Measurements from ENCODE around the gene SUPT4H1. TPM values are rescaled to one million over a fixed set of nuclear protein-coding genes. Genes with fewer than 3 reads are reported as not detected.

Gene SUPT4H1
- total RNA-seq, 1 donor from 2014 or later, result 150 TPM

DNA sequence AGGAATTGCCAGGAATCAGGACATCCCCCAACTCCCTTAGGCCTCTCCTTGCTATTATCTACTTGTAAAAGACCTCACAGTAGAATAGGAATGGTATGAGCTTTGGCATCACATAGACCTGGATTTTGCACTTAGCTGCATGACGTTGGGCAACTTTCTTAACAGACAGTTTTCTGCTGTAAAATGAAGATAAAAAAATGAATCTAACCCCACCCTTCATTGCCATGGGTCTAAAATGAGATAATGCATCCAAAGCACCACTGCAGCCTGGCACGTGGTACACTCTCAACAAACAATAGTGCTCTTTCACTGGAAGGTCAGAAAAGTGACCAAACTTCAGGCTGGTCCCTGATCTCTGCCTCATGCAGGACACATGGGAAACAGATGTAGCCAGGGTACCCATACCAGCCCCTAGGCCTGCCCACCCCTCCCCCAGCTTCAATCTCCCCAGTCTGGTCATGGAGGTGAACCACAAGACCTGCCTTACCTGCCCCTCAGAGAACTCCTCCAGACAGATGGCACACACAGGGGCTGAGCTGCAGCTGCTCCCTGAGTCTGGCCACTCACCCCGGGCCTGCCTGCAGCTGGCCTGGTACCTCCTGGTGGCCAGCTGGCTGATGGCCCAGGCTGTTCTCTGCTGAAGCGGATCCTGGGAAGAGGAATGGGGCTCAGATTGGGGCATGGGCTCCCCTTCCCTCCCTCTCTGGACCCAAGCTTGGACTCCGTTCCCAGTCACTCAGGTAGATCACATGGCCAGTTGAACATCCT lies 8.5 kb upstream of the SUPT4H1 start:
- H3K9me3 Mint-ChIP-seq (ENCODE audit: unreplicated experiment), result no peaks in the 10 kb centered on the region
- peaks cover 5% of the 10 kb centered on the region for H3K4me1 Mint-ChIP-seq (ENCODE audit: unreplicated experiment)
- no peak overlapping the region for H3K27ac Mint-ChIP-seq (ENCODE audit: unreplicated experiment)
- no peaks in the 10 kb centered on the region for H3K27me3 Mint-ChIP-seq (ENCODE audit: unreplicated experiment)
- TF ChIP-seq, protein P1, sequence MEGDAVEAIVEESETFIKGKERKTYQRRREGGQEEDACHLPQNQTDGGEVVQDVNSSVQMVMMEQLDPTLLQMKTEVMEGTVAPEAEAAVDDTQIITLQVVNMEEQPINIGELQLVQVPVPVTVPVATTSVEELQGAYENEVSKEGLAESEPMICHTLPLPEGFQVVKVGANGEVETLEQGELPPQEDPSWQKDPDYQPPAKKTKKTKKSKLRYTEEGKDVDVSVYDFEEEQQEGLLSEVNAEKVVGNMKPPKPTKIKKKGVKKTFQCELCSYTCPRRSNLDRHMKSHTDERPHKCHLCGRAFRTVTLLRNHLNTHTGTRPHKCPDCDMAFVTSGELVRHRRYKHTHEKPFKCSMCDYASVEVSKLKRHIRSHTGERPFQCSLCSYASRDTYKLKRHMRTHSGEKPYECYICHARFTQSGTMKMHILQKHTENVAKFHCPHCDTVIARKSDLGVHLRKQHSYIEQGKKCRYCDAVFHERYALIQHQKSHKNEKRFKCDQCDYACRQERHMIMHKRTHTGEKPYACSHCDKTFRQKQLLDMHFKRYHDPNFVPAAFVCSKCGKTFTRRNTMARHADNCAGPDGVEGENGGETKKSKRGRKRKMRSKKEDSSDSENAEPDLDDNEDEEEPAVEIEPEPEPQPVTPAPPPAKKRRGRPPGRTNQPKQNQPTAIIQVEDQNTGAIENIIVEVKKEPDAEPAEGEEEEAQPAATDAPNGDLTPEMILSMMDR (IDR thresholded peaks at IDR 0.05; ENCODE audit: unreplicated experiment), result no peak
- H3K4me3 Mint-ChIP-seq (ENCODE audit: unreplicated experiment), result no peak overlapping the region
- DNase-seq (ENCODE audit: low spot score), result no peak
- peaks cover 4% of the 10 kb centered on the region for H3K36me3 Mint-ChIP-seq (ENCODE audit: low read depth, unreplicated experiment)

DNA sequence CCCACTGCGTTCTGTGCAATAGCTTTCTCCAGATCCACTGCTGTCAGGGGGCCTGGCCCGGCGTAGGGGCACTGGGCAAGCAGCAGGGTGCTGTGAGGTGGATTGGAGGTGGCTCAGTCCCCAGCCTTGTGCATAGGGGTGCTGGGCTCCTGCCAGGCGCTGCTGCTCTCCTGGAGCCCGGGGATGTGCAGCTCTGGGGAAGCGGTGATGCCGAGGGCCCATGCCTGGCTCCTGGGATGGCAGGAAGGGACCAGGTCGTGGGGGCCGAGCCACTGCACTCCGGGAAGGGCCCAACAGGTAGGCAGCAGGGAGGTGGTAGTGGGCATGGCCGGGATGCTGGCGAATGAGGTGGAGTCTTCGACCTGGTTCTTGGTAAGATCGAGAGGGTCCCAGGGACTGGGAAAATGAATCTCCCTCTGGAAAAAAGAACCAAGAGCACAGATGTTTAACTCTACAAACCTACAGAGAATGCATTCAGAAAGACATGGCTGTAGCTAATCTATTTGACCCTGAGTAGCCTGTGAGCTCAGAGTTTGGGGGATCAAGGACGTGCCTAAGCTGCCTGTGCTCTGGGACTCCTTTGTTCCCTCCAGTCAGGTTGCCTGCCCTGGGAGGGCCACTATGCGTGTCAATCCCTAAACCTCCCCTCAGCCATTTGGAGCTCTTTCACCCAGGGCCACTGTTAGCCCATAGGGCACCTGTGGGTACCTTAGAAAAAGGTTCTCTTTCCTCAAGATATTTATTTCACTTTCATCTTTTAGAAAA lies 6.6 kb upstream of the SUPT4H1 start:
- Mint-ChIP-seq H3K27ac (ENCODE audit: unreplicated experiment) (no peak overlapping the region), H3K4me1 (ENCODE audit: unreplicated experiment) (peaks cover 10% of the 10 kb centered on the region), H3K4me3 (ENCODE audit: unreplicated experiment) (no peak overlapping the region), H3K27me3 (ENCODE audit: unreplicated experiment) (peaks cover 2% of the 10 kb centered on the region), H3K36me3 (ENCODE audit: low read depth, unreplicated experiment) (peaks cover 4% of the 10 kb centered on the region), H3K9me3 (ENCODE audit: unreplicated experiment) (no peaks in the 10 kb centered on the region)
- DNase-seq (ENCODE audit: low spot score), result no peak
- TF ChIP-seq, protein P1 (IDR thresholded peaks at IDR 0.05; ENCODE audit: unreplicated experiment), result no peak

DNA sequence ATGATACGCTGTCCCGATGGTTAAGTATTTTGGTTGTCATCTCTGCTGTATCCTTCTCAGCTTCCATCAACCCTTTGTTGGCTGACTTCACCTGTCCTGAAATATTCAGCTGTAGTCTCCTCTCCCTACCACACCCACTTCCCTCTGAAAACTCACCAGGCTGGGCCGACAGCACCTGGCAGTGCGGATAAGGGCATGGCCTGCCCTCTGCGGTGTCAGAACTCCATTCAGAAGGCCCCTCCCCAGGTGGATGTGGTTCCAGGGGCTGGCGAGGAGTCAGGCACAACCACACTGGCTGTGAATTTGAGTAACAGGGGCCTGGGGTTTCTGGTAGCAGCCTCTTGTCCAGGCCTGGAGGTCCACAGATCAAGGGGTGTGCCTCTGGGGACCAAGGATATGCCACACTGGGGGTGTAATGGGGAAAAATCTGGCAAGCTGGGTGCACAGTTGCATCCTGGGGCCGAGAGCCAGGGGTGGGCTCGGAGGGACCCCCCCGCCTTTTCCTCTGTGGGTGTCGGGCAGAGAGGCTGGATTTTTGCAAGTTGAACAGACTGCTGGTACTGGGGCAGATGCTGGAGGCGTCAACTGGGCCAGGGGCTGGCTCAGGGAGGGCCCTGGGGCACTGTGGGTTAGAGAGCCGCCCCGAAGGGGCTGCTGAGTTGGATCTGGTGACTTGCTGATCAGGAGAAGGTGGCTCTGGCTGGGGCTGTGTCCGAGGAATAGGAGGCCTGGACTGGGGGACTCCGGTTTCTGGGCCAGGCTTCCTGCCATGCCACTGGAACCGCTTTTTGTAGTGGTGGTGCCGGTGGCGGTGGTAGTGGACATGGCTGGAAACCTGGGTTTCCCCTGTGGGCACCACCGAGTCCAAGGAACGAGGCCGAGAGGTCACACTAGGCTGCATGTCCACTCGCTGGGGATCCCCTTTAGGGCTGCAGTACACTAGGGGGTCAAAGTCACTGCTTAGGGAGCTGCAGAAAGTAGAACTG lies 5.6 kb upstream of the SUPT4H1 start:
- H3K9me3 Mint-ChIP-seq (ENCODE audit: unreplicated experiment), result no peaks in the 10 kb centered on the region
- peaks cover 8% of the 10 kb centered on the region for H3K27me3 Mint-ChIP-seq (ENCODE audit: unreplicated experiment)
- H3K36me3 Mint-ChIP-seq (ENCODE audit: low read depth, unreplicated experiment), result peaks cover 4% of the 10 kb centered on the region
- DNase-seq (ENCODE audit: low spot score), result no peak
- TF ChIP-seq, protein P1 (IDR thresholded peaks at IDR 0.05; ENCODE audit: unreplicated experiment), result no peak
- no peak overlapping the region for H3K27ac Mint-ChIP-seq (ENCODE audit: unreplicated experiment)
- no peak overlapping the region for H3K4me3 Mint-ChIP-seq (ENCODE audit: unreplicated experiment)
- H3K4me1 Mint-ChIP-seq (ENCODE audit: unreplicated experiment), result peaks cover 17% of the 10 kb centered on the region

DNA sequence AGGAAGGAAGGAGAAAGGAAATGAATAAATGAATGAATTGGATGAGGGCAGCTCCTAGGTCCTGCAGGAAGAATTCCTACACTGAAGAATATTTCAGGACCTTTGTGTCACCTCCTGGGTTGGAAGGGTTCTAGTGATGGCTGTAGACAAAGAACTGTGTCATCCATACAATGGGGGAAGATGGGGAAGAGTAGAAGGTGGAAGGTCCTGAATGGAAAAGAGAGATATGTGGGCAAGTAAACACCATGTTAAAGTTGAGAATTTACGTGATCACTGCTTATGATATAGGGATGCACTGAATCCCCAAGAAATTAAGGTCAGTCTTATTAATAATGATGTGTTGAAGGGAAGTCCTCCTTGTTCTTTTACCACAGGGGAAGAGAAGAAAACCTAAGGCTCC lies 4.2 kb upstream of the SUPT4H1 start:
- H3K9me3 Mint-ChIP-seq (ENCODE audit: unreplicated experiment), result no peaks in the 10 kb centered on the region

More for the DNA sequence above, 4.2 kb upstream of the SUPT4H1 start:
- H3K36me3 Mint-ChIP-seq (ENCODE audit: low read depth, unreplicated experiment), result peaks cover 3% of the 10 kb centered on the region
- peaks cover 23% of the 10 kb centered on the region for H3K4me1 Mint-ChIP-seq (ENCODE audit: unreplicated experiment)
- TF ChIP-seq, protein P1 (IDR thresholded peaks at IDR 0.05; ENCODE audit: unreplicated experiment), result no peak
- no peak overlapping the region for H3K4me3 Mint-ChIP-seq (ENCODE audit: unreplicated experiment)
- DNase-seq (ENCODE audit: low spot score), result no peak
- peaks cover 11% of the 10 kb centered on the region for H3K27me3 Mint-ChIP-seq (ENCODE audit: unreplicated experiment)
- H3K27ac Mint-ChIP-seq (ENCODE audit: unreplicated experiment), result no peak overlapping the region
